ENCODE data around the gene PSMC1. TPM values are rescaled to one million over a fixed set of nuclear protein-coding genes. Genes with fewer than 3 reads are reported as not detected.
A peak's percentile ranks its signal among the peaks of the same experiment; 100 is the strongest.
"Not testable (repeated sequence)": the region's sequence is repeated elsewhere in the genome, so short reads cannot be mapped to it uniquely, and the experiment has no call there.

The PSMC1 gene
- total RNA-seq (10 to 100 TPM; 24.4 to 42.3 (median 37.2) TPM), polyA plus RNA-seq (10 to 100 TPM; 35.1 to 71.4 TPM)

DNA sequence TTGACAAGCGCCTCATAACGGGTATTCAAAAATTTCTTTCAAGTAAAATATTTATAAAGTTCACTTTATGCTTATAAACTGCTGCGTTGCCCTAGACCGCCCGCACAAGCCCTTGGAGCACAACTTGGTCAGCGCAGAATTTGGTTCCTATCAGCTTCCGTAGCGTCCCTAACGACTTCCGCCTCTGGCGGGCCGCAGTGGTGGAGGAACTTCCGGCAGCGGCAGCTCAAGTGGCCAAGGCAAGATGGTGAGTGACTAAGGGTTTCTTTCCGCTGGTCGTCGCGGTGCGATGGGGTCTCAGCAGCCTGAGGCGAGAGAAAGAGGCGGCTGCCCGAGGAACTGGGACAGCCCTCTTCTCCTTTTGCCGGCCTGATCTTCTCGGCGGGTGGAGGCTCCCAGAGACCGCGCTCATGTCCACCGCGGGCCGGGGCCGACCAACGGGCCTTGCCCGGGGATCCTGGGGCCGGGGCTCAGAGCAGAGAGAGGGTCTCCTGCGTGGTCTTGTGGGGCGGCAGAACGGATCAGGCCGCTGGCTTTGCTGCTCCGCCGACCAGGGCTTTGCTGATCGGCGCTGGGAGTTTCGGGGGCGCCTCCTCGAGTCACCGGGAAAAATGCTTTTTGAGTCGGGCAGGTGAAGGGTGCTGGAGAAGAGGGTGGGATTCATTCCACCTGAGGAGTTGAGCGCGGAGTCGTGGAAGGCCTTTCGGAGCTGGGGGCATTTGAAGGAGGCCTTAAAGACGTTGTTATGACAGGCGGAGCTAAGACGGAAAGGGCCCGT lies at the start of gene PSMC1:
Gene PSMC1, plus strand, starts transcription at position 200 of the 778 bp plus-strand sequence. Its CDS starts 45 bp downstream, at position 245.
- FAIRE-seq = peak; percentile 84

DNA sequence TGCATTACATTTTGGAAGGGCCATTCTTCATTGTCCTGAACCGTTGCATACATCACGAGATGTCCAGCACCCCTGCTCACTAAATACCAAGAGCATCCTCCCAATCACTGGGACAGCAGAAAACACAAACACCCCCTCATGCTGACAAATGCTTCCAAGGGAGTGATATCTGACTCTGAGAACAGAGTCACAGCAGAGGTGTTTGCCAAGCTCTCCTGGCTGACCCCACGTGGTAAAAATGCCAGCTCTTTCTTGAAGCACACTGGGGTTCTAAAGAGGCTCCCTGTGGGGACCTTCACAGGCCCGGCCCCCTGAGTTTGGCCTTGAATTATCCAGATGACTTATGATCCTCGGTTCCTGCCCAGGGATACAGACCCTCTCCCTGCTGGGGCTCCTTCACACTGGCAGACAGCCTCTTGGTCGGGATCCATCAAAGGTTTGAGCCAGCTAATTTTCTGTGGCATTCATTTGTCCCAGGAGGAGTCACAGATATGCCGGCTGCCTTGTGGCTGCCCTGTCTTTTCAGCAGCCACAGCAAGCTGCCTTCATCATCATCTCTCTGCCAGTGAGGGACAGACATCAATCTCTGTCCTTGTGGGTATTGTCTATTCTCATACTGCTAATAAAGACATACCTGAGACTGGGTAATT lies 43.1 kb upstream of the PSMC1 start:
- WGBS, 2 donors = 65 to 75% methylated on average over 7 of the region's 7 CpGs
- TF ChIP-seq, protein P1, sequence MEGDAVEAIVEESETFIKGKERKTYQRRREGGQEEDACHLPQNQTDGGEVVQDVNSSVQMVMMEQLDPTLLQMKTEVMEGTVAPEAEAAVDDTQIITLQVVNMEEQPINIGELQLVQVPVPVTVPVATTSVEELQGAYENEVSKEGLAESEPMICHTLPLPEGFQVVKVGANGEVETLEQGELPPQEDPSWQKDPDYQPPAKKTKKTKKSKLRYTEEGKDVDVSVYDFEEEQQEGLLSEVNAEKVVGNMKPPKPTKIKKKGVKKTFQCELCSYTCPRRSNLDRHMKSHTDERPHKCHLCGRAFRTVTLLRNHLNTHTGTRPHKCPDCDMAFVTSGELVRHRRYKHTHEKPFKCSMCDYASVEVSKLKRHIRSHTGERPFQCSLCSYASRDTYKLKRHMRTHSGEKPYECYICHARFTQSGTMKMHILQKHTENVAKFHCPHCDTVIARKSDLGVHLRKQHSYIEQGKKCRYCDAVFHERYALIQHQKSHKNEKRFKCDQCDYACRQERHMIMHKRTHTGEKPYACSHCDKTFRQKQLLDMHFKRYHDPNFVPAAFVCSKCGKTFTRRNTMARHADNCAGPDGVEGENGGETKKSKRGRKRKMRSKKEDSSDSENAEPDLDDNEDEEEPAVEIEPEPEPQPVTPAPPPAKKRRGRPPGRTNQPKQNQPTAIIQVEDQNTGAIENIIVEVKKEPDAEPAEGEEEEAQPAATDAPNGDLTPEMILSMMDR (IDR thresholded peaks at IDR 0.05) = no peak
- DNase-seq = no peak

More for the DNA sequence above, at the start of gene PSMC1:
- TF ChIP-seq, protein P1 (IDR thresholded peaks at IDR 0.05) = no peak
- DNase-seq = peak; percentile 80 to 93 (median 90)
- Histone ChIP-seq H3K36me3 (peaks cover 0 to 15% (median 5%) of the 10 kb centered on the region in 3 donors), H3K4me3 (peak within 1 kb of the TSS; percentile 79 to 99 (median 96)), H3K4me1 (peaks cover 0 to 17% (median 0%) of the 10 kb centered on the region in 3 donors), H3K27ac (peak within 1 kb of the TSS in 1 of 4 donors; percentile 63), H3K27me3 (peaks cover 0 to 8% (median 0%) of the 10 kb centered on the region in 4 donors), H3K9me3 (no peaks in the 10 kb centered on the region)
- ATAC-seq = peak; percentile 99 to 100 (median 100)
- intact Hi-C loops (cut with DNase I) = no loop called here
- WGBS, 2 donors = 0% methylated on average over 51 to 55 of the region's 55 CpGs

DNA sequence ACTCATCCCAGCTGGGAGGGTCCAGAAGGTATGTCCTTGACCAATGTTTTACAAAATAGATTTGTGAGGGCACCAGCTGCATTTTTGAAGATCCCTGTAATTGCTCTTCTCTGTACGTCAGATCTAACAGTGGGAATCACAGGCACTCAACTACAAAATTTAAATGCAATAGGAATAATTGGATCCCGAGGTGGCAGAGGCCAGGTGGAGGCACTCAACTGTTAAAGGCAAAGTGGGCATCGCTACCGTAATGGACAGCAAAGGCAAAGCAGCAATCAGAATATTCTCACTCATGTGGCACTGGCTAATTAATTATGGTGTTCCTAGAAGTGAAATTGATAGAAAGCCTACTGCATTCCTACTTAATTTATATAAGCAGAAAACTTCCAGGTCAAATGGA lies 27.9 kb upstream of the PSMC1 start:
- Histone ChIP-seq H3K9me3 (no peaks in the 10 kb centered on the region), H3K27me3 (no peaks in the 10 kb centered on the region), H3K4me1 (no peaks in the 10 kb centered on the region), H3K27ac (no peak overlapping the region), H3K4me3 (no peak overlapping the region), H3K36me3 (no peaks in the 10 kb centered on the region)
- FAIRE-seq (no peak), ATAC-seq (no peak), DNase-seq (no peak)
- TF ChIP-seq, protein P1 (IDR thresholded peaks at IDR 0.05) = no peak
- WGBS, 2 donors = 75 to 81% methylated on average over 4 of the region's 4 CpGs
- intact Hi-C loops (cut with DNase I) = no loop called here

More for the DNA sequence above, 43.1 kb upstream of the PSMC1 start:
- ATAC-seq (no peak), FAIRE-seq (no peak)
- Histone ChIP-seq H3K4me1 (no peaks in the 10 kb centered on the region), H3K4me3 (no peak overlapping the region), H3K27ac (no peak overlapping the region), H3K27me3 (no peaks in the 10 kb centered on the region), H3K36me3 (no peaks in the 10 kb centered on the region), H3K9me3 (no peaks in the 10 kb centered on the region)
- intact Hi-C loops (cut with DNase I) = no loop called here

DNA sequence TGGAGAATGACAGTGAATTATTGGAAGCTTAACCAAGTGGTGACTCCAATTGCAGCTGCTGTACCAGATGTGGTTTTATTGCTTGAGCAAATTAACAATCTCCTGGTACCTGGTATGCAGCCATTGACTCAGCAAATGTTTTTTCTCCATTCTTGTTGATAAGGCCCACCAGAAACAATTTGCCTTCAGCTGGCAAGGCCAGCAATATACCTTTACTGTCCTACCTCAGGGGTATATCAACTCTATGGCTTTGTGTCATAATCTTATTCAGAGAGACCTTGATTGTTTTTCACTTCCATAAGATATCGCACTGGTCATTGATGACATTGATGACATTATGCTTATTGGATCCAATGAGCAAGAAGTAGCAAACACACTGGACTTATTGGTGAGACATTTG lies 26.4 kb upstream of the PSMC1 start:
- H3K9me3 ChIP-seq, H3K27me3 ChIP-seq, H3K4me1 ChIP-seq, FAIRE-seq, H3K36me3 ChIP-seq, H3K27ac ChIP-seq, DNase-seq, H3K4me3 ChIP-seq, ATAC-seq: not testable (repeated sequence)
- 95 to 97% methylated on average over 1 of the region's 1 CpG for WGBS, 2 donors
- intact Hi-C loops (cut with DNase I) = loop anchor here in 2 of 3 donors (10.0 kb wide), 1 partner anchor 255 kb away; no protein-coding TSS in a partner anchor

DNA sequence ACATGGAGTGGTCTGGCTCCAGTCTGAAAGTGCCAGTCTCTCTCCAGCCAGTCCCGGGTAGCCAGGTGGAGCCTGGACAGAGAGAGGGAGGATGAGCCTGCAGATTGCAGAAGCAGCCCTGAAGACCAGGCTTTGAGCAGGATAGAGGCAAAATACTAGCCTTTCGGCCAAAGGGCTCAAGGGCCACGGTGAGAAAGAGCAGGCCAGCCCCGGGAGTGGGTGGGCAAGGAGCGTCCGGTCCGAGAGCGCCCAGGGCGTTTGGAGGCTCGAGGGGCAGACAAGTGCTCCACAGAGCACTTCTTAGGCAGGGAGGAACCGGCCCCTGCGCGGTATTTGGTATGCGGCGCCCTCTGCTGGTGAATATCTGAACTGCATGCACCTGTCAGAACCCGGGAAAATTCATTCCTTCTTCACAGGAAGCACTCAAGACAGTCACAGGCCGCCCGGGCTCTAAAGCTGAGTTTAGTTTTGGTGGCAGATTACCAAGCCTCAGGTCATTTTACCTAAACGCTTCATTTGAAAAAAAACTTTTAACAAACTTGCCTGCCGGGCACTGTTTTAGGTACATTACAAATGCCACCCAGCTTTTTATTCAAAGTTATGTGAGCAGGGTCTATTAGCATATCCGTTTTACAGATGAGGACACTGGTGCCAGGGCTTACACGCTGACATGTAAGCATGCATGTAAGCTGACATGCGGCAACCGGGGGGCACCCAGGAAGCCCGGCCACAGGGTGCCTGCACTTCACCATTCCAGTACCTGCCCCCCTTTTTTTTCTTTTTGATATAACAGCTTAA lies 21.0 kb upstream of the PSMC1 start:
- TF ChIP-seq, protein P1 (IDR thresholded peaks at IDR 0.05) = peak; percentile 84 to 88 (median 88)
- intact Hi-C loops (cut with DNase I) = loop anchor here in 2 of 3 donors (10.0 kb wide), 1 partner anchor 261 kb away; no protein-coding TSS in a partner anchor
- peak; percentile 16 to 86 (median 58) for DNase-seq

More for the DNA sequence above, 21.0 kb upstream of the PSMC1 start:
- H3K4me3 ChIP-seq = no peak overlapping the region
- ATAC-seq = peak; percentile 66 to 98 (median 85)
- H3K27me3 ChIP-seq = no peaks in the 10 kb centered on the region
- no peaks in the 10 kb centered on the region for H3K9me3 ChIP-seq
- no peak for FAIRE-seq
- no peaks in the 10 kb centered on the region for H3K4me1 ChIP-seq
- H3K27ac ChIP-seq = no peak overlapping the region
- H3K36me3 ChIP-seq = no peaks in the 10 kb centered on the region
- WGBS, 2 donors = 10 to 16% methylated on average over 25 of the region's 25 CpGs
